Effector memory CD8-positive, alpha-beta T cell (primary cell): ENCODE results near the gene CHST3.

ENCODE experiments used
- ATAC-seq: fragments of 150-1000 bp; cut with Tn5 transposase; replicated peaks from 2 replicates; pipeline ENCODE4 v1.10.0; 2021; ENCODE audit warnings: mild to moderate bottlenecking, moderate library complexity
- DNase-seq, 3 experiments: peaks; one replicate each; pipeline ENCODE4 v3.0.0; 2021
- H3K27ac Mint-ChIP-seq, 2 donors: one replicate each; pipeline ENCODE4 v1.8.0; 2022; ENCODE audit warnings: mild to moderate bottlenecking in 2 of 2, mixed read lengths in 2 of 2, moderate library complexity in 2 of 2
- H3K27me3 Mint-ChIP-seq, 2 donors: one replicate each; pipeline ENCODE4 v1.8.0; 2022; ENCODE audit warnings: mixed read lengths in 2 of 2
- H3K36me3 Mint-ChIP-seq: one replicate; pipeline ENCODE4 v1.8.0; 2022; ENCODE audit warnings: mild to moderate bottlenecking, moderate library complexity, mixed read lengths; ENCODE audit not compliant: insufficient read depth
- H3K4me1 Mint-ChIP-seq, 2 donors: one replicate each; pipeline ENCODE4 v1.8.0; 2022; ENCODE audit warnings: low read depth in 2 of 2, mixed read lengths in 2 of 2
- H3K4me3 Mint-ChIP-seq, 2 donors: one replicate each; pipeline ENCODE4 v1.8.0; 2022; ENCODE audit warnings: mild to moderate bottlenecking in 2 of 2, mixed read lengths in 2 of 2, moderate library complexity in 2 of 2
- H3K9me3 Mint-ChIP-seq, 2 donors: one replicate each; pipeline ENCODE4 v1.8.0; 2022; ENCODE audit warnings: mixed read lengths in 2 of 2

Gene CHST3

DNA sequence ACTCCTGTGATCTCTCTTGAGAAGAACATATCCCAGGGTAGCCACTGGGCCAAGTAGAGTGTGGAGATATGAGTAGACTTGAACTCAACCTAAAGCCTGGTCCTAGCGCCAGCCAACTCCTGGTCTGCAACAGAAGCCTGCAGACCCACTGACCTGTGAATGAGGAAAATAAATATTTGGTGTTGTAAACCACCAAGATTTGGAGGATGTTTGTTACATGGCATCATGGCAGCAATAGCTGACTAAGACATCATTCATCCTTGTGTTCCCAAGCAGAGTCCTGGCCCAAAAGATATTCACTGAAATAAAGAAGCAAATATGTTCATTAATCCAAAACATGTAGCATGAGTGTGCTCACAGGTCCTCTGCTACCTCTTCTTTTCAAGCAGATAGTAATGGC, 26.0 kb upstream of the CHST3 start:
- H3K9me3 Mint-ChIP-seq, result peaks cover 6 to 12% of the 10 kb centered on the region in 2 donors
- ATAC-seq, result no peak
- peaks cover 22 to 50% of the 10 kb centered on the region in 2 donors for H3K27me3 Mint-ChIP-seq
- H3K4me1 Mint-ChIP-seq, result peaks cover 7 to 10% of the 10 kb centered on the region in 2 donors
- H3K27ac Mint-ChIP-seq, result no peak overlapping the region
- no peak overlapping the region for H3K4me3 Mint-ChIP-seq
- H3K36me3 Mint-ChIP-seq, result no peaks in the 10 kb centered on the region
- no peak for DNase-seq

- Mint-ChIP-seq H3K27ac (no peak overlapping the region), H3K27me3 (peaks cover 15 to 46% of the 10 kb centered on the region in 2 donors), H3K36me3 (no peaks in the 10 kb centered on the region), H3K4me1 (peaks cover 4 to 10% of the 10 kb centered on the region in 2 donors), H3K9me3 (peaks cover 6 to 12% of the 10 kb centered on the region in 2 donors), H3K4me3 (no peak overlapping the region)
- ATAC-seq (no peak), DNase-seq (no peak)
Measured at GRCh38 chr10:71939304-71939703, 24.9 kb upstream of the CHST3 start.

GRCh38 chr10:71939861-71940474, 24.2 kb upstream of the CHST3 start:
- peaks cover 6 to 10% of the 10 kb centered on the region in 2 donors for H3K9me3 Mint-ChIP-seq
- H3K4me3 Mint-ChIP-seq, result peak overlapping the region in 1 of 2 donors; percentile 28
- no peaks in the 10 kb centered on the region for H3K36me3 Mint-ChIP-seq
- peaks cover 4 to 10% of the 10 kb centered on the region in 2 donors for H3K4me1 Mint-ChIP-seq
- peaks cover 15 to 41% of the 10 kb centered on the region in 2 donors for H3K27me3 Mint-ChIP-seq
- H3K27ac Mint-ChIP-seq, result no peak overlapping the region
- DNase-seq, result no peak
- ATAC-seq, result no peak

GRCh38 chr10:71940752-71941151, 23.4 kb upstream of the CHST3 start:
- Mint-ChIP-seq H3K9me3 (peaks cover 6 to 9% of the 10 kb centered on the region in 2 donors), H3K4me3 (no peak overlapping the region), H3K27ac (no peak overlapping the region), H3K27me3 (peaks cover 15 to 36% of the 10 kb centered on the region in 2 donors), H3K4me1 (peaks cover 4 to 10% of the 10 kb centered on the region in 2 donors), H3K36me3 (no peaks in the 10 kb centered on the region)
- ATAC-seq, result no peak
- no peak for DNase-seq

- no peak for DNase-seq
- Mint-ChIP-seq H3K36me3 (no peaks in the 10 kb centered on the region), H3K4me1 (peaks cover 4 to 10% of the 10 kb centered on the region in 2 donors), H3K27me3 (peaks cover 15 to 36% of the 10 kb centered on the region in 2 donors), H3K27ac (no peak overlapping the region), H3K9me3 (peaks cover 9 to 10% of the 10 kb centered on the region in 2 donors), H3K4me3 (no peak overlapping the region)
- no peak for ATAC-seq
Measured at GRCh38 chr10:71941318-71941717, 22.9 kb upstream of the CHST3 start.

GRCh38 chr10:71945819-71946474, 18.2 kb upstream of the CHST3 start:
- peaks cover 2 to 11% of the 10 kb centered on the region in 2 donors for H3K27me3 Mint-ChIP-seq
- no peak overlapping the region for H3K27ac Mint-ChIP-seq
- peaks cover 11 to 28% of the 10 kb centered on the region in 2 donors for H3K9me3 Mint-ChIP-seq
- H3K4me1 Mint-ChIP-seq, result peaks cover 0 to under 1% of the 10 kb centered on the region in 2 donors
- H3K36me3 Mint-ChIP-seq, result no peaks in the 10 kb centered on the region
- H3K4me3 Mint-ChIP-seq, result no peak overlapping the region
- ATAC-seq (no peak), DNase-seq (no peak)

GRCh38 chr10:71946700-71947099, 17.5 kb upstream of the CHST3 start:
- peaks cover 0 to 9% of the 10 kb centered on the region in 2 donors for H3K27me3 Mint-ChIP-seq
- no peaks in the 10 kb centered on the region for H3K4me1 Mint-ChIP-seq
- H3K4me3 Mint-ChIP-seq, result no peak overlapping the region
- H3K9me3 Mint-ChIP-seq, result peaks cover 11 to 28% of the 10 kb centered on the region in 2 donors
- ATAC-seq (no peak), DNase-seq (no peak)
- no peak overlapping the region for H3K27ac Mint-ChIP-seq
- no peaks in the 10 kb centered on the region for H3K36me3 Mint-ChIP-seq

DNA sequence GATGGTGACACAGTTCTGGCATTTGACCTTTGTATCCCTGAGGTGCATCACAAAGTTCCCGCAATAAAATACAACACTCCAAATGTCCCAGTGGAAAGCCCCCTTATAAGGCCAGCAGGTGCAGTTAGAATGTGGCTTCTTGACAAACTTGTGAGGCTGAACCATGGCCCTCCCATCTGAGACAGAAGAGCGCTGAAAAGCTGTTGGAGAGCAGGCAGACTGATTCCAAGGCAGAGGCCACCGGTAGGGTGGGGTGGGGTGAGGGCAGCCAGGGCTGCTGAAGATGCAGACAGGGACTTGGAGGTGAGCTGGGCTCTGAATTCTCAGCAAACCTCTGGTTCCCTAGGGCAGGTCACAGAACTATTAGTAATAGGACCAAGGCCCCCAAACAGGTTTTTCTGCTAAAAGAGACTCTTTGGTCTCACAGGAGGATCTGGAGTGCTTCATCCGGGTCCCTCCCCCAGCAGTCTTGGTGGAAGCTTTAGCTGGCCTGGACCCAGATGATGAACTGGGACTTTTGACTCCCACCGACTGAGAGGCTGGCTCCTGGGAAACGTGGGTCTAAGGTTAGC, 15.6 kb upstream of the CHST3 start:
- Mint-ChIP-seq H3K4me1 (no peaks in the 10 kb centered on the region), H3K27ac (no peak overlapping the region), H3K27me3 (no peaks in the 10 kb centered on the region), H3K9me3 (peaks cover 9 to 22% of the 10 kb centered on the region in 2 donors), H3K36me3 (no peaks in the 10 kb centered on the region), H3K4me3 (no peak overlapping the region)
- no peak for DNase-seq
- ATAC-seq, result no peak

GRCh38 chr10:71950683-71951082, 13.5 kb upstream of the CHST3 start:
- no peaks in the 10 kb centered on the region for H3K4me1 Mint-ChIP-seq
- H3K36me3 Mint-ChIP-seq, result no peaks in the 10 kb centered on the region
- no peak for DNase-seq
- H3K4me3 Mint-ChIP-seq, result no peak overlapping the region
- H3K27ac Mint-ChIP-seq, result no peak overlapping the region
- H3K9me3 Mint-ChIP-seq, result peaks cover 16 to 22% of the 10 kb centered on the region in 2 donors
- H3K27me3 Mint-ChIP-seq, result peaks cover 0 to 7% of the 10 kb centered on the region in 2 donors
- no peak for ATAC-seq

DNA sequence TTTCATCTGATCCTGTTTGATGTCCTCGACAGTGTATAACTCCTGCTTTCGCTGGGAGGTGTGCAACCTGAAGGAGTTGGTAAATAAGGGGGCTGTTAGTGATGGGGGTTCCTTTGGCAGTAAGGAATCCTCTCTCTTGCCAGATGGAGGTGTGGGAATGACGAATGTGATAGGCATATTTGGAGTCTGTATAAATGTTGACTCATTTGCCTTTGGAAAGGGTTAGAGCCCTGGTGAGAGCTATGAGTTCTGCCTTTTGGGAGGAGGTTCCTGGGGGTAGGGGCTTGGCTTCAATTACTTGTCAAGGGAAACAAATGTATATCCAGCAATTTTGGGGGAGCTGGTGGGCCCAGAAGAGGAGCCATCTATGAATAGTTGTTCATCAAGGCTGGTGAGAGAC, 11.4 kb upstream of the CHST3 start:
- no peak overlapping the region for H3K27ac Mint-ChIP-seq
- no peaks in the 10 kb centered on the region for H3K36me3 Mint-ChIP-seq
- H3K27me3 Mint-ChIP-seq, result peaks cover 11% of the 10 kb centered on the region in 2 donors
- no peaks in the 10 kb centered on the region for H3K4me1 Mint-ChIP-seq
- no peak for DNase-seq
- no peak for ATAC-seq
- no peak overlapping the region for H3K4me3 Mint-ChIP-seq
- H3K9me3 Mint-ChIP-seq, result peaks cover 15 to 16% of the 10 kb centered on the region in 2 donors

GRCh38 chr10:71957546-71958275, 6.5 kb upstream of the CHST3 start:
- H3K9me3 Mint-ChIP-seq, result peaks cover 0 to 8% of the 10 kb centered on the region in 2 donors
- no peaks in the 10 kb centered on the region for H3K4me1 Mint-ChIP-seq
- H3K36me3 Mint-ChIP-seq, result peaks cover 4% of the 10 kb centered on the region
- no peak overlapping the region for H3K27ac Mint-ChIP-seq
- DNase-seq (no peak), ATAC-seq (no peak)
- H3K27me3 Mint-ChIP-seq, result peaks cover 39% of the 10 kb centered on the region in 2 donors
- H3K4me3 Mint-ChIP-seq, result no peak overlapping the region

DNA sequence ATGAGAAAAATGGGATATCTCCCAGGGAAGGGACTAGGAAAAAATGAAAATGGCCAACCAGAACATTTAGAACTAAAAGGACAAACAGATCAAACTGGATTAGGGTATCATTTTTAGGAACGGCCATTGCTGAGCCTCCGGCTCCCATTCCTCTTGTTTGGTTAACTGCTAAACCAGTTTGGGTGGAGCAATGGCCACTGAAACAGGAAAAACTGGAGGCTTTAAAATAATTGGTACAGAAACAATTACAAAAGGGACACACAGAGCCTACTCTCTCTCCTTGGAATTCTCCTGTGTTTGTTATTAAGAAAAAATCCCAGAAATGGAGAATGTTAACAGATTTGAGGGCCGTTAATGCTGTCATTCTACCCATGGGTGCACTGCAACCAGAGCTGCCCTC, 4.7 kb upstream of the CHST3 start:
- Mint-ChIP-seq H3K36me3 (peaks cover 4% of the 10 kb centered on the region), H3K27ac (no peak overlapping the region), H3K4me3 (no peak overlapping the region), H3K27me3 (peaks cover 46 to 50% of the 10 kb centered on the region in 2 donors), H3K4me1 (no peaks in the 10 kb centered on the region), H3K9me3 (peaks cover 0 to 8% of the 10 kb centered on the region in 2 donors)
- DNase-seq (no peak), ATAC-seq (no peak)

DNA sequence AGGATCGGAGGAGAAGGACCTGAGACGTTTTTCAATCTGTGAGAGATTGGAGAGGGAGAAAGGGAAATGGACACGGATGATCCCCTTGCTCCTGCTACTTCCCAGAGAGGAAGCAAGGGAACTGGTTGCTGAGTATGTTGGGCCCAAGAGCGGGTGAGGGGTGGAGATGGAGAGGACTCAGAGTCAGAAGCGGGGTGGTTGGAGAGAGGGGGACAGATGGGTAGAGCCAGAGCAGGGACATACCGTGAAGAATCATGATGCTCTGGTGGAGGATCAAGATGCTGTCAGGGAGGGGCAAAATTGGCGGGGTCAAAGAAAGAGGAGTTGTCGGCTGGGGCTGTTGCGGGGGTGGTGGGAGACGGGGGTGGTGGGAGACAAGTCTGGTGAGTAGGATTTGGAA, 2.4 kb upstream of the CHST3 start:
- DNase-seq, result no peak
- no peak for ATAC-seq
- Mint-ChIP-seq H3K36me3 (peaks cover 4% of the 10 kb centered on the region), H3K9me3 (no peaks in the 10 kb centered on the region), H3K27ac (no peak overlapping the region), H3K4me3 (no peak overlapping the region), H3K27me3 (peaks cover 56 to 68% of the 10 kb centered on the region in 2 donors), H3K4me1 (peaks cover 0 to 4% of the 10 kb centered on the region in 2 donors)
